GDM1 (cell line): ENCODE measurements around the gene C1QL3.

Experiments
- DNase-seq: peaks from one replicate; lab custom pipeline; 2025; lab: John Stamatoyannopoulos, UW

C1QL3 gene

GRCh38 chr10:16521311-16522016 lies at the start of gene C1QL3:
Gene C1QL3, minus strand, starts transcription at chr10:16521879. Its CDS starts 814 bp downstream, at chr10:16521065.
- DNase-seq: no peak

GRCh38 chr10:16570731-16571130 lies 49.1 kb upstream of the C1QL3 start:
- no peak for DNase-seq

GRCh38 chr10:16566202-16566805 lies 44.6 kb upstream of the C1QL3 start:
- no peak for DNase-seq

- no peak for DNase-seq
Observed at GRCh38 chr10:16565604-16566003, 43.9 kb upstream of the C1QL3 start.

GRCh38 chr10:16562891-16563290 lies 41.2 kb upstream of the C1QL3 start:
- DNase-seq: no peak

GRCh38 chr10:16559236-16559773 lies 37.6 kb upstream of the C1QL3 start:
- no peak for DNase-seq

- DNase-seq: no peak
Observed at GRCh38 chr10:16547973-16548372, 26.3 kb upstream of the C1QL3 start.

GRCh38 chr10:16545116-16545736 lies 23.5 kb upstream of the C1QL3 start:
- DNase-seq: peak; percentile 32

- DNase-seq: no peak
Observed at GRCh38 chr10:16544591-16544990, 22.9 kb upstream of the C1QL3 start.

- DNase-seq: no peak
Observed at GRCh38 chr10:16544099-16544498, 22.4 kb upstream of the C1QL3 start.

GRCh38 chr10:16536155-16536554 lies 14.5 kb upstream of the C1QL3 start:
- no peak for DNase-seq

- no peak for DNase-seq
Observed at GRCh38 chr10:16529853-16530252, 8.2 kb upstream of the C1QL3 start.

- no peak for DNase-seq
Observed at GRCh38 chr10:16527452-16527851, 5.8 kb upstream of the C1QL3 start.

GRCh38 chr10:16520900-16521299 lies 779 bp downstream of the C1QL3 start:
- no peak for DNase-seq

GRCh38 chr10:16519908-16520861 lies 1.5 kb downstream of the C1QL3 start:
- DNase-seq: no peak

GRCh38 chr10:16519250-16519907 lies 2.3 kb downstream of the C1QL3 start:
- DNase-seq: no peak

GRCh38 chr10:16518822-16519221 lies 2.9 kb downstream of the C1QL3 start:
- no peak for DNase-seq

- DNase-seq: no peak
Observed at GRCh38 chr10:16510843-16511242, 10.8 kb downstream of the C1QL3 start.

GRCh38 chr10:16509996-16510395 lies 11.7 kb downstream of the C1QL3 start:
- no peak for DNase-seq

- no peak for DNase-seq
Observed at GRCh38 chr10:16505161-16505560, 16.5 kb downstream of the C1QL3 start.

- DNase-seq: no peak
Observed at GRCh38 chr10:16497911-16498310, 23.8 kb downstream of the C1QL3 start.
